H9 (cell line): ENCODE measurements around the gene SLC12A3. TPM values are rescaled to one million over a fixed set of nuclear protein-coding genes. Genes with fewer than 3 reads are reported as not detected.
"Not testable (repeated sequence)": the region's sequence is repeated elsewhere in the genome, so short reads cannot be mapped to it uniquely, and the experiment has no call there.

Source experiments
- DNase-seq: peaks from one replicate; pipeline ENCODE4 v3.0.0-alpha.2; 2017
- H2AFZ ChIP-seq: one replicate; pipeline ENCODE4 v1.6.1; 2013; ENCODE audit warnings: mild to moderate bottlenecking, low read length, control low read depth, moderate library complexity
- H2AK5ac ChIP-seq: 2 replicates; pipeline ENCODE4 v1.6.1; 2013; ENCODE audit warnings: low read length, control low read depth, mixed read lengths; ENCODE audit not compliant: insufficient read length
- H2BK120ac ChIP-seq: one replicate; pipeline ENCODE4 v1.6.1; 2013; ENCODE audit warnings: low read depth, mild to moderate bottlenecking, low read length, control low read depth, inconsistent platforms; ENCODE audit not compliant: poor library complexity, severe bottlenecking
- H2BK12ac ChIP-seq: 2 replicates; pipeline ENCODE4 v1.6.1; 2013; ENCODE audit warnings: low read length, control low read depth, mixed read lengths, low read depth; ENCODE audit not compliant: insufficient read length
- H2BK15ac ChIP-seq: 2 replicates; pipeline ENCODE4 v1.6.1; 2013; ENCODE audit warnings: low read depth, low read length, control low read depth
- H2BK20ac ChIP-seq: one replicate; pipeline ENCODE4 v1.6.1; 2013; ENCODE audit warnings: low read depth, mild to moderate bottlenecking, low read length, control low read depth, inconsistent platforms; ENCODE audit not compliant: poor library complexity, severe bottlenecking
- H2BK5ac ChIP-seq: 2 replicates; pipeline ENCODE4 v1.6.1; 2013; ENCODE audit warnings: low read length, control low read depth, mixed read lengths; ENCODE audit not compliant: insufficient read length
- H3K14ac ChIP-seq: 2 replicates; pipeline ENCODE4 v1.6.1; 2013; ENCODE audit warnings: low read length, control low read depth; ENCODE audit not compliant: insufficient read depth
- H3K18ac ChIP-seq: 2 replicates; pipeline ENCODE4 v1.6.1; 2013; ENCODE audit warnings: low read depth, mild to moderate bottlenecking, mixed read lengths, low read length, control low read depth; ENCODE audit not compliant: insufficient read length
- H3K23ac ChIP-seq: 2 replicates; pipeline ENCODE4 v1.6.1; 2013; ENCODE audit warnings: low read length, control low read depth, mixed read lengths, low read depth; ENCODE audit not compliant: insufficient read length
- H3K23me2 ChIP-seq: 2 replicates; pipeline ENCODE4 v1.6.1; 2013; ENCODE audit warnings: low read depth, mild to moderate bottlenecking, mixed read lengths, low read length, control low read depth; ENCODE audit not compliant: insufficient read length, poor library complexity, severe bottlenecking
- H3K27ac ChIP-seq: 2 replicates; pipeline ENCODE4 v1.5.1; 2013; ENCODE audit warnings: low read length, control low read depth, mixed read lengths, low read depth; ENCODE audit not compliant: insufficient read length
- H3K27me3 ChIP-seq: 2 replicates; pipeline ENCODE4 v1.6.1; 2013; ENCODE audit warnings: low read length, control low read depth, inconsistent platforms; ENCODE audit not compliant: insufficient read depth
- H3K4ac ChIP-seq: 2 replicates; pipeline ENCODE4 v1.6.1; 2013; ENCODE audit warnings: low read depth, mild to moderate bottlenecking, control low read depth, inconsistent platforms, low read length, moderate library complexity
- H3K4me1 ChIP-seq: 2 replicates; pipeline ENCODE4 v1.6.1; 2013; ENCODE audit warnings: low read length, control low read depth, inconsistent platforms; ENCODE audit not compliant: insufficient read depth
- H3K4me2 ChIP-seq: 2 replicates; pipeline ENCODE4 v1.6.1; 2013; ENCODE audit warnings: low read length, control low read depth, mixed read lengths; ENCODE audit not compliant: insufficient read length, insufficient read depth
- H3K56ac ChIP-seq: 2 replicates; pipeline ENCODE4 v1.6.1; 2013; ENCODE audit warnings: low read depth, mild to moderate bottlenecking, mixed read lengths, low read length, control low read depth; ENCODE audit not compliant: insufficient read length
- H3K79me1 ChIP-seq: 2 replicates; pipeline ENCODE4 v1.6.1; 2013; ENCODE audit warnings: low read depth, mild to moderate bottlenecking, moderate library complexity, low read length, control low read depth, inconsistent platforms; ENCODE audit not compliant: insufficient read depth, poor library complexity, severe bottlenecking
- H3K79me2 ChIP-seq: 2 replicates; pipeline ENCODE4 v1.6.1; 2013; ENCODE audit warnings: low read length, control low read depth, inconsistent platforms; ENCODE audit not compliant: insufficient read depth
- H3K9ac ChIP-seq: 2 replicates; pipeline ENCODE4 v1.6.1; 2013; ENCODE audit warnings: low read length, control low read depth, mixed read lengths; ENCODE audit not compliant: insufficient read length; ENCODE audit errors: extremely low read depth
- H3K9me3 ChIP-seq: one replicate; pipeline ENCODE4 v1.6.1; 2013; ENCODE audit warnings: low read depth, low read length, inconsistent platforms; ENCODE audit not compliant: control insufficient read depth
- H3T11ph ChIP-seq: one replicate; pipeline ENCODE4 v1.6.1; 2013; ENCODE audit warnings: mild to moderate bottlenecking, low read length, control low read depth, inconsistent platforms
- H4K20me1 ChIP-seq: one replicate; pipeline ENCODE4 v1.6.1; 2013; ENCODE audit not compliant: control insufficient read depth, insufficient read length, insufficient read depth
- H4K5ac ChIP-seq: 2 replicates; pipeline ENCODE4 v1.6.1; 2013; ENCODE audit warnings: low read depth, mild to moderate bottlenecking, mixed read lengths, low read length, control low read depth; ENCODE audit not compliant: insufficient read length
- H4K8ac ChIP-seq: replicated peaks from 2 replicates; pipeline ENCODE4 v1.6.1; 2013; ENCODE audit warnings: low read length, control low read depth, mixed read lengths, low read depth; ENCODE audit not compliant: insufficient read length
- H4K91ac ChIP-seq: 2 replicates; pipeline ENCODE4 v1.6.1; 2013; ENCODE audit warnings: low read depth, mild to moderate bottlenecking, moderate library complexity, mixed read lengths, low read length, control low read depth; ENCODE audit not compliant: insufficient read length
- H3K27ac Mint-ChIP-seq, 3 experiments: 2 replicates in 2 of 3; 3 replicates in 1 of 3; pipeline ENCODE4 v1.8.0; 2020 to 2021; ENCODE audit warnings: mixed read lengths in 3 of 3, mild to moderate bottlenecking in 1 of 3, moderate library complexity in 1 of 3
- H3K27me3 Mint-ChIP-seq: 2 replicates; pipeline ENCODE4 v1.8.0; 2021; ENCODE audit warnings: low read depth, mild to moderate bottlenecking, moderate library complexity, mixed read lengths
- H3K36me3 Mint-ChIP-seq, 3 experiments: 2 replicates in 2 of 3; 3 replicates in 1 of 3; pipeline ENCODE4 v1.8.0; 2020 to 2021; ENCODE audit warnings: low read depth in 3 of 3, mixed read lengths in 3 of 3; ENCODE audit not compliant: insufficient read depth in 1 of 3
- H3K4me1 Mint-ChIP-seq, 2 experiments: 2 replicates each; pipeline ENCODE4 v1.8.0; 2020; ENCODE audit warnings: mixed read lengths in 2 of 2
- H3K4me3 Mint-ChIP-seq, 2 experiments: 2 replicates in 1 of 2; 3 replicates in 1 of 2; pipeline ENCODE4 v1.8.0; 2020 to 2021; ENCODE audit warnings: mild to moderate bottlenecking in 2 of 2, mixed read lengths in 2 of 2, moderate library complexity in 1 of 2
- H3K9me3 Mint-ChIP-seq, 2 experiments: 2 replicates in 1 of 2; 3 replicates in 1 of 2; pipeline ENCODE4 v1.8.0; 2020; ENCODE audit warnings: mild to moderate bottlenecking in 2 of 2, mixed read lengths in 2 of 2, moderate library complexity in 1 of 2
- CTCF ChIP-seq: fragments of 200-600 bp; sonication (generic); conservative IDR thresholded peaks from 3 replicates; pipeline ENCODE4 v1.8.0; 2021; ENCODE audit warnings: antibody characterized with exemption, mild to moderate bottlenecking
- WGBS: extraction: QIAGEN DNeasy Blood & Tissue Kit; methylation state at CpG from one replicate; pipeline ENCODE4 v1.1.7; 2013; ENCODE audit warnings: missing lambda C conversion rate, low lambda C conversion rate, mixed read lengths; ENCODE audit not compliant: insufficient read length; ENCODE audit errors: extremely low coverage; 5-methylcytosine and 5-hydroxymethylcytosine counted together
- total RNA-seq: library from RNA; stranded (reverse); gene quantifications from 2 replicates; pipeline ENCODE4 v1.2.1, GENCODE V29; 2021

SLC12A3 gene
- total RNA-seq, 1 experiment from 2014 or later = not detected

- no peak overlapping the region for H2AFZ ChIP-seq
- no peaks in the 10 kb centered on the region for H4K20me1 ChIP-seq
- H3K4ac ChIP-seq = no peak overlapping the region
- H3K27me3 ChIP-seq = no peaks in the 10 kb centered on the region
- DNase-seq = no peak
- no peak overlapping the region for H3K56ac ChIP-seq
- no peak overlapping the region for H3K18ac ChIP-seq
- H4K5ac ChIP-seq = no peak overlapping the region
- H3K4me1 Mint-ChIP-seq = no peaks in the 10 kb centered on the region
- no peak overlapping the region for H2BK5ac ChIP-seq
- no peak overlapping the region for H3K27ac ChIP-seq
- H3K23ac ChIP-seq = no peak overlapping the region
- H3K4me3 Mint-ChIP-seq = no peak overlapping the region
- H3K9me3 Mint-ChIP-seq = peaks cover 20 to 23% of the 10 kb centered on the region in 2 experiments
- TF ChIP-seq CTCF = no peak
- no peak overlapping the region for H4K91ac ChIP-seq
- no peak overlapping the region for H2AK5ac ChIP-seq
- H2BK15ac ChIP-seq = no peak overlapping the region
- H3K27me3 Mint-ChIP-seq = peaks cover 6% of the 10 kb centered on the region
- no peak overlapping the region for H3K14ac ChIP-seq
- no peak overlapping the region for H3K27ac Mint-ChIP-seq
- no peak overlapping the region for H3T11ph ChIP-seq
- no peaks in the 10 kb centered on the region for H3K79me2 ChIP-seq
- no peaks in the 10 kb centered on the region for H3K4me1 ChIP-seq
- H3K4me2 ChIP-seq = no peak overlapping the region
- no peak overlapping the region for H2BK20ac ChIP-seq
- H3K23me2 ChIP-seq = no peaks in the 10 kb centered on the region
- no peak overlapping the region for H2BK12ac ChIP-seq
- H2BK120ac ChIP-seq = no peak overlapping the region
- no peak overlapping the region for H3K9ac ChIP-seq
- no CpG with 5 or more reads among the region's 14 CpGs for WGBS
- H3K9me3 ChIP-seq = peaks cover 11% of the 10 kb centered on the region
- H3K79me1 ChIP-seq = no peaks in the 10 kb centered on the region
- H4K8ac ChIP-seq = no peak overlapping the region
- peaks cover 10 to 15% (median 14%) of the 10 kb centered on the region in 3 experiments for H3K36me3 Mint-ChIP-seq
Observed at GRCh38 chr16:56884026-56884582, 19.1 kb downstream of the SLC12A3 start.

- H3K27ac ChIP-seq, H3K23ac ChIP-seq, H3T11ph ChIP-seq, H3K4me1 ChIP-seq, H3K4me3 Mint-ChIP-seq, H2BK120ac ChIP-seq, H2AK5ac ChIP-seq, H3K18ac ChIP-seq, H4K20me1 ChIP-seq, DNase-seq, H2BK15ac ChIP-seq, H3K23me2 ChIP-seq, H3K27me3 Mint-ChIP-seq, H3K79me2 ChIP-seq, H2BK5ac ChIP-seq, H4K8ac ChIP-seq, H3K9ac ChIP-seq, H3K56ac ChIP-seq, H3K79me1 ChIP-seq, H3K4me2 ChIP-seq, H3K14ac ChIP-seq, H4K91ac ChIP-seq, H3K4ac ChIP-seq, H2AFZ ChIP-seq, H3K27ac Mint-ChIP-seq, H3K4me1 Mint-ChIP-seq, H4K5ac ChIP-seq, H2BK20ac ChIP-seq, H3K27me3 ChIP-seq, H2BK12ac ChIP-seq: not testable (repeated sequence)
- peaks cover 11% of the 10 kb centered on the region for H3K9me3 ChIP-seq
- Mint-ChIP-seq H3K36me3 (peaks cover 10 to 15% (median 14%) of the 10 kb centered on the region in 3 experiments), H3K9me3 (peaks cover 20 to 23% of the 10 kb centered on the region in 2 experiments)
- WGBS = no CpG with 5 or more reads among the region's 13 CpGs
Observed at GRCh38 chr16:56884929-56885328, 19.9 kb downstream of the SLC12A3 start.
